ENCODE results near the gene DOCK8. TPM values are rescaled to one million over a fixed set of nuclear protein-coding genes. Genes with fewer than 3 reads are reported as not detected.

The DOCK8 gene
- total and polyA plus RNA-seq, 3 donors from 2014 or later, result 46.7 to 63.9 (median 51.4) TPM

DNA sequence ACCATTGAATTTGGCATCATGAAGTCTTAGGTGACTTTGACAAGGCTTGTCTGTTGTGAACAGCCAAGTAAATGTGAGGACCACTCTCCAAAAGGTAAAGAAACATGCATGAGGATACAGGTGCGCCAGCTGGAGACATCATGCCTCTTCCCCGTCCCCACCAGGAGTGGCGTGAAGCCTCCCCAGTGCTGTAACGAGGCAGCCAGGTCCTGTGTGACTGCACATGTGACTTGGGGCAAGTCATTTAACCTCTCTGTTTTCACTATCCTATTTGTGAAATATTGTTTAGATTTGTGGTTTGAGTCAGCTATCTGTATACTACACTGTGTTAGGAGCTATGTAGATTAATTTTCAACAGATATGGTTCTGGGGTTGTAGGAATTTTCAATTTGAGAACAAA is 65.0 kb downstream of the DOCK8 start:
- Histone ChIP-seq H3K9me3 (no peaks in the 10 kb centered on the region), H3K4me1 (no peaks in the 10 kb centered on the region), H3K27ac (no peak overlapping the region), H3K36me3 (ENCODE audit: low read depth, missing control alignments) (no peaks in the 10 kb centered on the region), H3K27me3 (no peaks in the 10 kb centered on the region), H3K4me3 (no peak overlapping the region)
- intact Hi-C loops (cut with DNase I; ENCODE audit: low total_unique reads), result no loop called here
- TF ChIP-seq CTCF (IDR thresholded peaks at IDR 0.05), result no peak
- no peak for TF ChIP-seq POLR2A (IDR thresholded peaks at IDR 0.05)
- WGBS, 2 donors, result 83 to 93% methylated on average over 4 of the region's 4 CpGs
- no peak for DNase-seq

- Histone ChIP-seq H3K27me3 (no peaks in the 10 kb centered on the region), H3K9me3 (no peaks in the 10 kb centered on the region), H3K4me3 (no peak overlapping the region), H3K4me1 (no peaks in the 10 kb centered on the region), H3K36me3 (ENCODE audit: low read depth, missing control alignments) (no peaks in the 10 kb centered on the region), H3K27ac (no peak overlapping the region)
- 38 to 48% methylated on average over 8 of the region's 8 CpGs for WGBS, 2 donors
- intact Hi-C loops (cut with DNase I; ENCODE audit: low total_unique reads), result no loop called here
- TF ChIP-seq POLR2A (IDR thresholded peaks at IDR 0.05) (no peak), CTCF (IDR thresholded peaks at IDR 0.05) (no peak)
- DNase-seq, result no peak
These were observed 67.3 kb downstream of the DOCK8 start for GRCh38 chr9:281741-282645.

DNA sequence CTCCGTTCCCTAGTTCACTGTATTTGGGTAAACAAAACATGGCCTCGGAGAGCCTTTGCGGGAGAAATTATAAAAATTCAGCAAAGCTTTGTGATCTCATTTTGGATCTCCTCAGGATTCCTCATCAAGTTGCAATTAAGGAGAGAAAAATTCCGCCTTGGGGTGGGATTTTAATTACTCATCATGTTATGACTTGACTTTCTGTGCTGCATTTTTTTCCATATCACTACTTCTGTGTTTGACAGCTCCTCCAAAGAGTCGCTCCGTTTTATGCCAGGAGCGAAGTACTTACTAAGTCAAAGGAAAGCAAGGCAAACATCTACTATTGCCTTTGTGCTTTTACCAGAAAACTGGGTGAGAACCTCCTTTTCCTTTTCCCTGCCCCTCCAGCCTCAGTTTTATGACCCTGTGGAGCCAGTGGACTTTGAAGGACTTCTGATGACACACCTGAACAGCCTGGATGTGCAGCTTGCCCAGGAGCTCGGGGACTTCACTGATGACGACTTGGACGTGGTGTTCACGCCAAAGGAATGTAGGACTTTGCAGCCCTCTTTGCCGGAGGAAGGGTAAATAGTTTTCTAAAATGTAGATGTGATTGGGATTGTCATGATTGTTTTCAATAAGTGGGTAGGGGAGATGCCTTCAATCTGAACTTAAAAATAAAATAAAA is 71.5 kb downstream of the DOCK8 start:
- peaks cover 11% of the 10 kb centered on the region for H3K4me1 ChIP-seq
- H3K36me3 ChIP-seq (ENCODE audit: low read depth, missing control alignments), result no peaks in the 10 kb centered on the region
- TF ChIP-seq CTCF (IDR thresholded peaks at IDR 0.05), result no peak
- no peak for TF ChIP-seq POLR2A (IDR thresholded peaks at IDR 0.05)
- DNase-seq, result no peak
- intact Hi-C loops (cut with DNase I; ENCODE audit: low total_unique reads), result no loop called here
- H3K9me3 ChIP-seq, result no peaks in the 10 kb centered on the region
- no peak overlapping the region for H3K4me3 ChIP-seq
- H3K27me3 ChIP-seq, result no peaks in the 10 kb centered on the region
- 89 to 90% methylated on average over 12 of the region's 12 CpGs for WGBS, 2 donors
- H3K27ac ChIP-seq, result no peak overlapping the region

GRCh38 chr9:289121-289520 is 74.5 kb downstream of the DOCK8 start:
- no peak for DNase-seq
- Histone ChIP-seq H3K36me3 (ENCODE audit: low read depth, missing control alignments) (no peaks in the 10 kb centered on the region), H3K27ac (peak overlapping the region; percentile 61 to 75), H3K4me1 (peaks cover 11% of the 10 kb centered on the region), H3K9me3 (no peaks in the 10 kb centered on the region), H3K27me3 (no peaks in the 10 kb centered on the region), H3K4me3 (no peak overlapping the region)
- intact Hi-C loops (cut with DNase I; ENCODE audit: low total_unique reads), result no loop called here
- no peak for TF ChIP-seq POLR2A (IDR thresholded peaks at IDR 0.05)
- no peak for TF ChIP-seq CTCF (IDR thresholded peaks at IDR 0.05)
- WGBS, 2 donors, result 54 to 56% methylated on average over 4 of the region's 4 CpGs
